Measurements from ENCODE around the gene CEACAM6. TPM values are rescaled to one million over a fixed set of nuclear protein-coding genes. Genes with fewer than 3 reads are reported as not detected.

The CEACAM6 gene
- total RNA-seq, 6 donors from 2014 or later: 140 to 651 (median 539) TPM

GRCh38 chr19:41718761-41719160 is 36.6 kb upstream of the CEACAM6 start:
- no peaks in the 10 kb centered on the region for H3K27me3 ChIP-seq
- no peak for ATAC-seq (ENCODE audit: low FRiP score in 2 of 2)

DNA sequence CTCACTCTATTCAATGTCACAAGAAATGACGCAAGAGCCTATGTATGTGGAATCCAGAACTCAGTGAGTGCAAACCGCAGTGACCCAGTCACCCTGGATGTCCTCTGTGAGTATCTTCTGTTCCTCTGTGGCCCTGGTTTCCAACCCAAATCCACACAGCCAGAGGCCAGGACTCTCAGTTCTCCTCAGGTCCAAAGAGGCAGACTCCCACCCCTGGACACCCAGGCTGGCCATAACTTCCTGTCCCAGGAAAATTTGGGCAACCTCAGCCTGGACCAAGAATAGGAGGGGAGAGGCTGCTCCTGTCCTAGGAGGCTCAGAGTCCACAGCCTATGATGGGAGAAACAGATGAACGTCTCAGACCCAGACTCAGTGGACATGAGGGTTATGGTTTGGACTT is 35.2 kb upstream of the CEACAM6 start:
- ATAC-seq (ENCODE audit: low FRiP score in 2 of 2): no peak
- no peak overlapping the region for H3K4me3 ChIP-seq
- TF ChIP-seq POLR2A (IDR thresholded peaks at IDR 0.05) (no peak), POLR2AphosphoS5 (IDR thresholded peaks at IDR 0.05) (no peak), EP300 (IDR thresholded peaks at IDR 0.05) (no peak), CTCF (IDR thresholded peaks at IDR 0.05) (no peak)
- WGBS, 2 donors: 72 to 93% methylated on average over 1 to 3 of the region's 3 CpGs
- H3K27me3 ChIP-seq: no peaks in the 10 kb centered on the region
- H3K9me3 ChIP-seq: no peaks in the 10 kb centered on the region
- H3K36me3 ChIP-seq: no peaks in the 10 kb centered on the region
- no peak overlapping the region for H3K27ac ChIP-seq
- no peak for DNase-seq
- no peaks in the 10 kb centered on the region for H3K4me1 ChIP-seq

More at GRCh38 chr19:41718761-41719160, 36.6 kb upstream of the CEACAM6 start:
- WGBS, 2 donors: 68 to 78% methylated on average over 6 of the region's 6 CpGs
- no peaks in the 10 kb centered on the region for H3K4me1 ChIP-seq
- DNase-seq: no peak
- TF ChIP-seq EP300 (IDR thresholded peaks at IDR 0.05): no peak
- no peak for TF ChIP-seq POLR2AphosphoS5 (IDR thresholded peaks at IDR 0.05)
- TF ChIP-seq POLR2A (IDR thresholded peaks at IDR 0.05): no peak
- TF ChIP-seq CTCF (IDR thresholded peaks at IDR 0.05): no peak
- H3K36me3 ChIP-seq: no peaks in the 10 kb centered on the region
- no peaks in the 10 kb centered on the region for H3K9me3 ChIP-seq
- H3K27ac ChIP-seq: no peak overlapping the region
- no peak overlapping the region for H3K4me3 ChIP-seq

DNA sequence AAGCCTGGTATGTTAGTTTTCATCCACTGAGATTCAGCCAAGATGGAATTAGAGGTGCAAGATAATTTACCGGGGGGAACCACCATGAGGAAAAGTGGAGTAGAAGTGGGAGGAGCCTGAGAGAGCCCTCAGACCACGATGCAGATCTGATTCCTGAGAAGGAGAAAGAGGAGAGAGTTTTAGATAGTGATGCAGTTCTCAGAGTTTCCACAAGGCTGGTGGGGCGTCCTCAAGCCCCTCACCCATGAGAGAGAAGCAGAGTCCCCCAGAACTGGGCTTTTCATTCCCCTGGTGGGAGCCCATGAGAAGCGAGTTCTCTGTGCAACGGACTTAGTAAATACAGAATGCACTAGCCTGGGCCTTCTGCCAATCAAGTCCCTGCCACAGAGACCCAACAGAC is 28.8 kb upstream of the CEACAM6 start:
- Histone ChIP-seq H3K9me3 (no peaks in the 10 kb centered on the region), H3K4me3 (no peak overlapping the region), H3K4me1 (no peaks in the 10 kb centered on the region), H3K27me3 (no peaks in the 10 kb centered on the region), H3K36me3 (no peaks in the 10 kb centered on the region), H3K27ac (no peak overlapping the region)
- DNase-seq (no peak), ATAC-seq (ENCODE audit: low FRiP score in 2 of 2) (no peak)
- TF ChIP-seq POLR2AphosphoS5 (IDR thresholded peaks at IDR 0.05) (no peak), POLR2A (IDR thresholded peaks at IDR 0.05) (no peak), EP300 (IDR thresholded peaks at IDR 0.05) (no peak), CTCF (IDR thresholded peaks at IDR 0.05) (no peak)
- 29 to 41% methylated on average over 5 of the region's 5 CpGs for WGBS, 2 donors

DNA sequence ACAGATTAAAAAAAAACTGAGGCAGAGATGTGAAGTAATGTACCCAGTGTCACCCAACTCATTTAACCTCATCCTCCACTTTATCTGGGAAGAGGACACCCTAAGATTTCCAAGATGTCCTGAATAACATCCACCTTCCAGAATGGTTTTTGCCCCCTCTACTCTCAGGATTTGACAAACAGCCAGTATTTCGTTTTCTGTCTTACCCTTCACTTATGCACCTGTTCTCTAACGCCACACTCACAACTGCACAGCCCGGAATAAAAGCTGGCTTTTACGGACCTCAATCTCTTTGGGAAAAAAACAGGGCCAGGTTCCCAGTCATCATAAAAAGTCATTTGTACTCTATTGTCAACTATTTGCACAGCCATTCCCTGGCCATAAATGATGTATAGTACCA is 21.2 kb upstream of the CEACAM6 start:
- TF ChIP-seq POLR2AphosphoS5 (IDR thresholded peaks at IDR 0.05): no peak
- Histone ChIP-seq H3K4me1 (peaks cover 0 to 11% (median 3%) of the 10 kb centered on the region in 4 donors), H3K9me3 (no peaks in the 10 kb centered on the region), H3K4me3 (no peak overlapping the region), H3K36me3 (no peaks in the 10 kb centered on the region), H3K27me3 (no peaks in the 10 kb centered on the region), H3K27ac (peak overlapping the region in 3 of 4 donors; percentile 32 to 74 (median 67))
- DNase-seq: no peak
- 69 to 73% methylated on average over 4 of the region's 4 CpGs for WGBS, 2 donors
- no peak for ATAC-seq (ENCODE audit: low FRiP score in 2 of 2)

GRCh38 chr19:41734585-41734984 is 20.7 kb upstream of the CEACAM6 start:
- DNase-seq (peak in 1 of 2 donors; percentile 87), ATAC-seq (ENCODE audit: low FRiP score in 2 of 2) (peak; percentile 59 to 88)
- Histone ChIP-seq H3K27me3 (no peaks in the 10 kb centered on the region), H3K4me1 (peaks cover 0 to 11% (median 3%) of the 10 kb centered on the region in 4 donors), H3K27ac (peak overlapping the region; percentile 32 to 74 (median 64)), H3K36me3 (no peaks in the 10 kb centered on the region), H3K9me3 (no peaks in the 10 kb centered on the region), H3K4me3 (no peak overlapping the region)
- TF ChIP-seq CTCF (IDR thresholded peaks at IDR 0.05): no peak
- peak in 1 of 4 donors; percentile 84 for TF ChIP-seq EP300 (IDR thresholded peaks at IDR 0.05)
- peak in 1 of 2 donors; percentile 53 for TF ChIP-seq POLR2AphosphoS5 (IDR thresholded peaks at IDR 0.05)
- TF ChIP-seq POLR2A (IDR thresholded peaks at IDR 0.05): peak in 1 of 4 donors; percentile 48
- WGBS, 2 donors: 51 to 66% methylated on average over 3 of the region's 3 CpGs
